Transverse colon (tissue), 3 donors: ENCODE results near the gene ATE1.

ENCODE experiments used
- CTCF ChIP-seq, 5 experiments: fragments of 200-600 bp in 3 of 5; fragments of 450-650 bp in 2 of 5; sonication (generic) in 3 of 5; IDR thresholded peaks; 1 replicate in 2 of 5; 2 replicates in 3 of 5; pipeline ENCODE4 v1.5.1; 2016 to 2017; ENCODE audit warnings: antibody characterized with exemption in 5 of 5, inconsistent platforms in 3 of 5, mild to moderate bottlenecking in 2 of 5, moderate library complexity in 1 of 5
- POLR2A ChIP-seq: fragments of 450-650 bp; IDR thresholded peaks from one replicate; pipeline ENCODE4 v1.6.1; 2016; ENCODE audit warnings: antibody characterized with exemption, mild to moderate bottlenecking, moderate library complexity

GRCh38 chr10:121788115-121788514 is 139.7 kb downstream of the ATE1 start:
- no peak for TF ChIP-seq CTCF (IDR thresholded peaks at IDR 0.05)
- no peak for TF ChIP-seq POLR2A
